ENCODE measurements around the gene DNAJC9.

DNAJC9 gene

DNA sequence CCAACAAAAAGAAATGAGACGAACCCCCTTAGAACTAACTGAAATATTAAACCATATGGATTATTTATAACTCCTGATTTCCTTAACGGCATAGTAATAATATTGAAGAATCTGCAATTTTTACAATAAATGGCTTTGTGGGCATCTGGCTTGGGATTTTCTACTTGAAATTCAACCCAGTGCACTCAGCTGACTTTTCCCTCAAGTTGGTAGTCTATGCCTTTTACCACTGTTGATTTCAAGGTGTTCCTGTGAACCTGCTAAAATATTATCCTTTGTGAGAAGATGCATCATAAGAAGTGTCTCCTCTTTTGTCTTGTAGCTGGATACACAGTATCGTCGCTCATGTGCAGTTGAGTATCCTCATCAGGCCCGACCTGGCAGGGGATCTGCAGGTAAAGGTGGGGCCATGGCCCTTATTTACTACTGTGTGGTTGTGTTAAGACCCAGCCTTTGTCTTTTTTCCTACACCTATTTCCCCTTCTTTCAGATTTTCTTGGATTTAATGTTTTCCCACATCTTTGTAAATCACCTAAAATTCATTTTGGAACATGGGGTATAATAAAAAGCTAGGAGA, 8.0 kb downstream of the DNAJC9 start:
- no peak for DNase-seq (ENCODE audit: low read depth in 2 of 2)

DNA sequence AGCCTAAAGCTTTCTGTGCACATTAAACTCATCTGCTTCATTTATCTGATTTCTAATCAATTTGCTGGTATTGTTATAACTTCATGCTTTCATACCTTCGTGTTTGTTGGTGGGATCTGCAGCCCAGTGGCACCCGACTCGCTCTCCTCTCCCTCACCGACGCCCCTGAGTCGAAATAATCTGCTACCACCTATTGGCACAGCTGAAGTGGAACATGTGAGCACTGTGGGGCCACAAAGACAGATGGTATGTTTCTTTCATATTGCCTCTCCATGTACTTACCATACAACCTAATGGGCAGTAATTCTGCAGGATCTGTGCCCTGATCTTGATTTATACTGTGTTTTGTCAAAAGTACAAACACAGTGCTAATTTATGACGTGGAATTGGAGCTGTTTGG, 12.4 kb downstream of the DNAJC9 start:
- no peak for DNase-seq (ENCODE audit: low read depth in 2 of 2)

DNA sequence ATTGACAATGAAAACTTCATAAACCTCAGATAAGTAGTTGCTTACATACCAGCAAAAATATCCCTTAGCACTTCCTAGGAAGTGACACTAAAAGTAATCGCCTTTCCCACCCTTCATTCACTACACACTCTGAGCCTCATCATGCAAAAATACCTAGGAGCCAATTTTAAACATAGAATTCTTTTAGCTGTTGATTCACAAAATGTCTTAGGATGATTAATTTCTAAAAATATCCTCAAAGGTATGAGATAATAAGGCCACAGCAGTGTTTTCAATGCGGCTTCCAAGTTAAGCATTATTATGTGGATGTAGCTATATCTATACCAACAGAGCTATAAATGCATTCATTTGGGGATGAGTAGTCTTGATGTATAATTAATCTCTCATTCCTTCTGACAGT, 13.2 kb downstream of the DNAJC9 start:
- no peak for DNase-seq (ENCODE audit: low read depth in 2 of 2)

DNA sequence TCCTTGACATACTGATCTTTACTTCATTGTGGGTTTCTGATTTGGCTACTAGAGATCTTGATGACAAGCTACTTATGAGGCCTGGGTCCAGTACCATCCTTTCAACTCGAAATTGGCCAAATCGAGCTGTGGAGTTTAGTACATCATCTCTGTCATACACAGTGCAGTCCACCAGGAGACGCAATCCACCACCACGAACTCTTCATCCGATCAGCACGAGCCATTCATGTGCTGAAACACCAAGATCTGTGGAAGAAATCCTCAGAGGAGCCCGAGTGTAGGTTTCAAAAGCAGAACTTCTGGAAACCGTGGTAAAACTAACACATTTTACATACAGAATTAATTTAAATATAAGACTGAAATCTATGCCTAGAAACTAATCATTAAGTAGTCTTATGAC, 14.2 kb downstream of the DNAJC9 start:
- DNase-seq (ENCODE audit: low read depth in 2 of 2): no peak

DNA sequence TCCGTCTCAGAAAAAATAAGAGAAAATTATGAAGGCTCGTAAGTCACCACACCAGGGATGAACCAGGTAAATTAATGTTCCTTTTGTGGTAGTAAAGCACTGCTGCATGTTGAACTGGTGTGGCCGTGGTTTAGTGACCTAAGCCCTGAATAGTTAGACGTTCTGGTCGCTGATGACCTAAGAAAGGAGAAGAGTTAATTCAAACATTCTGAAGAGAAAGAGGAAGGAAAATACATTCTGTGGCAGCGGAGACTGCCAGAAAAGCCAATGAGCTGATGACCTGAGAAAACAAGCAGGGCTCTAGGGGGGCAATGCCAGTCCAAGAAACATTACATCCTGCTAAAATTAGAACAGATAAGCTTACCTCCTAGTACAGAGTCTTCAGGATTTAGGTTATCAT, 17.5 kb downstream of the DNAJC9 start:
- DNase-seq (ENCODE audit: low read depth in 2 of 2): no peak

DNA sequence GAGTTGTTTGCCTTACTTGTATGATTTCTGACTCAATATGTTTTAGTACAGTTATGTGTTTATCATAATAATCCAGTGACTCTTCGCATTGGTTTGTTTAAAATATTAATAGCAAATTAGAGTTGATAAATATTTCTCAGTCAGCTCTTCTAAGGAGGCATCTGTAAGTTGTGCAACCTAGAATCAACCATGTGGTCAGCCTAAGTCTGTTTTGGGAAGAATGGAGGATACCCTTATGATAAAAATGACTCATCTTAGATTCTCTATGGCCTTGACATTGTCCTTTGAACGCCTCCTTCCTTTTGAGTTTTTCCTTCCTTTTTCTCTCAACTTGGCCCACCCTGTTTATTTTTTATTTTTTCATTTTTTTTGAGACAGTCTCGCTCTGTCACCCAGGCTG, 18.8 kb downstream of the DNAJC9 start:
- DNase-seq (ENCODE audit: low read depth in 2 of 2): no peak

DNA sequence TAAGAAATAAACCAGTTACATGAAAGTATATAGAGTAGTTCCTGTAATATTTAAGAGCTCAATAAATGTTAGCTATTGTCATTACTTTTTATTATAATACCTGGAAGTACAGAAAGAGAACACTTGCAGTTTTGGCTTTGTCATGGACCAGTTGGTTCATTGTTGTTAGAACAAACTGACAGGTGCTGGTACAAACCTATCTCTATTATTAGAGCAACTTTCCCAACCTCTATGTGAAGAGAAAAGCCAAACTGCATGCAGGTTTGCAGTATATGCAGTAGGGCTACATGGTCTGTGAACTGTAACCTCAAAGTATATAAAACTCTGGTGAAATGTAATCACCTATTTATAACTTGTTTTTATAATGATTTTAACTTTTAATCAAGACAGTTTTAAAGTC, 20.4 kb downstream of the DNAJC9 start:
- DNase-seq (ENCODE audit: low read depth in 2 of 2): no peak

DNA sequence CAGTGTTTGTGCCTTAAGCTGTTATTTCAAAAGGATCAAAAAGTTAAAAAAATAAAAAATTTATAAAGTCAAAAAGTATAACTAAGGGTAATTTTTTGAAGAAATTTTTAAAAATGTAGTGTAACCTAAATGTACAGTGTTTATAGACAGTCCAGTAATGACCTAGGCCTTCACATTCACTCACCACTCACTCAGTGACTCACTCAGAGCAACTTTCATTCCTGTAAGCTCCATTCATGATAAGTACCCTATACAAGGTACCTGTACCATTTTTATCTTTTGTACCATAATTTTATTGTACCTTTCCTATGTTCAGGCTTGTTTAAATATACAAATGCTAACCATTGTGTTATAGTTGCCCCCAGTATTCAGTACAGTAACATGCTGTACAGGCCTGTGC, 21.5 kb downstream of the DNAJC9 start:
- DNase-seq (ENCODE audit: low read depth in 2 of 2): no peak

DNA sequence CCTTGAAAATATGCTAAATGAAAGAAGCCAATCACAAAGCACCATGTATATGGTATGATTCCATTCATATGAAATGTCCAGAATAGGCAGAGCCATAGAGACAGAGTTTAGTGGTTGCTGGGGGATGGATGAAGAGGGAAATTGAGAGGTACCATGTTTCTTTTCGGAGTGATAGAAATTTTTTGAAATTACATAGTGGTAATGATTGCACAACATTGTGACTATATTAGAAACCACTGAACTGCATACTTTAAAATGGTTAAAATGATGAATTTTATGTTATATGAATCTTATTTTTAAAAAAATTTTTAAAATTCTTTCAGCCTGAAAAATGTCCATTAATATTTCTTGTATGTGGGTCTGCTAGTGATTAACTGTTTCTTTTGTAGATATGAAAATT, 26.1 kb downstream of the DNAJC9 start:
- no peak for DNase-seq (ENCODE audit: low read depth in 2 of 2)

DNA sequence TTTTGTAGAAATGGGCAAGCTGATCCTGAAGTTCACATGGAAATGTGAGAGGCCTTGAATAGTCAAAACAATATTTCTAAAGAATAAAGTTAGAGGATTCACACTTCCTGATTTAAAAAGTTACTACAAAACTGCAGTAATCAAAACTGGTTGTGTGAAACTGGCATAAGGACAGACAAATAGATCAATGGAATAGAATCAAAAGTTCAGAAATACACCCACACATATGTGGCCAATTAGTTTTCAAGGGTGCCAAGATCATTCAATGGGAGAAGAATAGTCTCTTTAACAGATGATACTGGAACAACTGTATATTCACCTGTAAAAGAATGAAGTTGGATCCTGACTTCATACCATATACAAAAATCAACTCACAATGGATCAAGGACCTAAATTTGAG, 27.7 kb downstream of the DNAJC9 start:
- no peak for DNase-seq (ENCODE audit: low read depth in 2 of 2)

DNA sequence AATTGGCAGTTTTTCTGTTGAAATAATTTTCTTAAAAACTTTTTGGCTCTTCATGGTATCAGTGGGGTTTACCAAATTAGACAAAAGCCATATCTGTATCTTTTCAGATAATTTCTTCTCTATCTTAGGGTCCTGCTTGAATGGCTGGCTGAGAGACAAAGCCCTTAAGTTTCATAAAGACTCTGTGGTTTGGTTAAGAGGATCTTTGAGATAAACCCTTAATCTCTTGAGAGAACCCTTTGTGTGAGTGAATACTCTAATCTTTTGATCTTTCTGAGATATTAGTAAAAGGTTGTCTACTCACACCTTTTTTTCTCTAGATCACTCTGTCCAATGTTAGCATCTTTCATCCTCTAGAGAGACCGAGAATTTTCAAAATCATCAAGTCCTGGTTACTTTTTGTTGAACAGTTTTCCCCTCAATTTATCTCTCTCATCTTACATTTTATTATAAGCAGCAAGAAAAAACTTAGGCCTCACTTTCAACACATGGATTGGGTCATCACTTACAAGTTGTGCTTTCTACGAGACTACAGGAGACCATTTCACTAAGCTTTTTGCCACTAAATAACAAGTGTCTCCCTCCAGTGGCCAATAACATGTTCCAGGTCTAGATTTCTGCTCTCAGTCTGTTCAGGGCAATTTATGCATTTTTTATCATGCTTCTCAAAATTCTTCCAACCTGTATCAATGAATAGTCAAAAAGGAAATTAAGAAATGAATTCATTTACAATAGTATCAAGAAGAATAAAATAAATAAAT, 28.4 kb downstream of the DNAJC9 start:
- DNase-seq (ENCODE audit: low read depth in 2 of 2): no peak

DNA sequence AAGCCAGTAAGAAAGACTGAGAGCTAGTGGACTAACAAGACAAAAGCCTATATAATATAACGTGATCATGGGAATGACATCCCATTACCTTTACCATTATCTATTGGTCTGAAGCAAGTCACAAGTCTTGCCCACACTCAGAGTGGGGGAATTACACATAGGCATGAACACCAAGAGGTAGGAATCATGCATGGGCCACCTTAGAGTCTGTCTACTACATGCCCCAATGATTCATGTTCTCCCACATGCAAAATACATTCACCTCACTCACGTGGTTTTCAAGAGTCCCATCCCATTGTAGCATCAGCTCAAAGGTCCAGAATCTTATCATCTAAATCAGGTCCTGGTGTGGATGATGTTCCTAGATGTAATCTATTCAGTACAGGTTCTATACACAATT, 29.4 kb downstream of the DNAJC9 start:
- DNase-seq (ENCODE audit: low read depth in 2 of 2): no peak

DNA sequence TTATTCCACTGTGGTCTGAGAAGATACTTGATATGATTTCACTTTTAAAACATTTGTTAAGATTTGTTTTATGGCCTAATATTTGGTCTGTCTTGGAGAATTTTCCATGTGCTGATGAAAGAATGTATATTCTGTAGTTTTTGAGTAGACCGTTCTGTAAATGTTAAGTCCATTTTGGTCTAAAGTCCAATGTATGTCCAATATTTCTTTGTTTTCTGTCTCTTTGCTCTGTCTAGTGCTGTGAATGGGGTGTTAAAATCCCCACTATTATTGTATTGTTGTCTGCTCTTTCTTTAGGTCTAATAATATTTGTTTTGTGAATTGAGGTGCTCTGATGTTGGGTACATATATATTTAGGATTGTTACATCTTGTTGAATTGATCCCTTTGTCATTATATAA, 31.3 kb downstream of the DNAJC9 start:
- DNase-seq (ENCODE audit: low read depth in 2 of 2): no peak

DNA sequence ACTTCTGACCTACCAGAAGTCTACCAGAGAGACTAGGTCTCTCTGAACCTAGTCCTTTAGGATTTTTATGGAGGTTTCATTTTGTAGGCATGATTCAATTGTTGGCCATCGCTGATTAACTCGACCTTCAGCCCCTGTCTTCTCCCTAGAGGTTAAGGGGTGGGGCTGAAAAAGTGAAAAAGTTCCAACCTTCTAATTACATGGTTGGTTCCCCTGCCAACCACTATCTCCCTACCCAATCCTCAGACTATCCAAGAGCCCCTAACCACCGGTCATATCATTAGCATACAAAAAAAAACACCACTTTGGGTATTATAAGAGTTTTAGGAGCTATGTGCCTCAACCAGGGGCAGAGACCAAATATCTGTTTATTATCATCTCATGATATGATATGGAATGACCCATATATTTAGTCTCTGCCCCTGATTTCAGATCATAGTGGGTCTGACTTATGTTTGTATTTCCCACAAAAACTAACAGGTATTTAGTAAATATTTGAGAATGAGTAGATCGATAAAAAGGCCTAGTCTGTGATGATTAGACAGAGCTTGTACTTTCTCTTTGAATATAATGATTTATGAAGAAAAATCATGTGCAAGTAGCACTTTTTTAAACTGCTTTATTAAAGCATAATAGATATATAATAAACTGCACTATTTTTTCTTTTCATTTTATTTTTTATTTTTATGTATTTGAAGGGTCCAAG, 35.8 kb downstream of the DNAJC9 start:
- no peak for DNase-seq (ENCODE audit: low read depth in 2 of 2)

DNA sequence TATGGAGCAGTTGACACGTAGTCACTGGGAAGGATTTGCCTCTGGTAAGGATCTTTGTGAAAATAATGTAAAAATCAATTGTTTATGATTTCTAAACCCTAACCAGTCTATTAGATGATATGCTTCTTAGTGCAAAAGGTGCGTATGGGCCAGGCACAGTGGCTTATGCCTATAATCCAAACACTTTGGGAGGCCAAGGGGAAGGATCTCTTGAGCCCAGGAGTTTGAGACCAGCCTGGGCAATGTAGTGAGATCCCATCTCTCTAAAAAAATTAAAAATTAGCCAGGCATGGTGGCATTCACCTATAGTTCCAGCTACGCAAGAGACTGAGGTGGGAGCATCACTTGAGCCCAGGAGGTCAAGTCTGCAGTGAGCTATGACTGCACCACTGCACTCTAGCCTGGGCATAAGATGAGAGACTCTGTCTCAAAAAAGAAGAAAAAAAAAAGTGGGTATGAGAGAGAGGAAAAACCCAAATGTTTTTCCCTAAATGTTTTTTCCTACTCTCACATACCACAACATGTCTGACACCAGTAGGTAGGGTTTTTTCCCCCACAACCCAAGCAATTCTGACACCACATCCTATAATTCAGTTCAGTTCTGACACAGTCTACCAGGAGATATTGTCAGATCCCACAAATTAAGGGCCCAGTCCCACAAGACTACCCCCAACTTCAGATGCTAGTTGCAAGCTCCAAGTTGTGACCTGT, 36.5 kb downstream of the DNAJC9 start:
- no peak for DNase-seq (ENCODE audit: low read depth in 2 of 2)

DNA sequence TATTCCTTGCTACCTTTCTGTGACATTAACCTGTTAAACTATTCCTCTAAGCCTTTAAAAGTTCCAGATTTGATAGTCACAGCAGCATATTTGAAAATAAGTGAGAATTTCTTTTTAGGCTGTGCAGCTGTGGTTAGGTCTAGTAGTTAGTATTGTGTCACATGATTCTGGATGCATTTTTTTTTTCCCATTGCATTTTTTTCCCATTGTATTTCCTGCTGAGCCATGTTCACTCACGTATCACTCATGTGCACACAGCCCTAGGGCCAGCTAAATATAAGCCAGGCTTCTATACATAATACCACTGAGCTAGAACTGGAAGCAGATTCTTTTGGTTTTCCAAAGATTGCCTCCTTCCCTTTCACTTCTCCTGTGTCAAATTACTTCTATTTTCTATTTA, 37.4 kb downstream of the DNAJC9 start:
- DNase-seq (ENCODE audit: low read depth in 2 of 2): no peak

DNA sequence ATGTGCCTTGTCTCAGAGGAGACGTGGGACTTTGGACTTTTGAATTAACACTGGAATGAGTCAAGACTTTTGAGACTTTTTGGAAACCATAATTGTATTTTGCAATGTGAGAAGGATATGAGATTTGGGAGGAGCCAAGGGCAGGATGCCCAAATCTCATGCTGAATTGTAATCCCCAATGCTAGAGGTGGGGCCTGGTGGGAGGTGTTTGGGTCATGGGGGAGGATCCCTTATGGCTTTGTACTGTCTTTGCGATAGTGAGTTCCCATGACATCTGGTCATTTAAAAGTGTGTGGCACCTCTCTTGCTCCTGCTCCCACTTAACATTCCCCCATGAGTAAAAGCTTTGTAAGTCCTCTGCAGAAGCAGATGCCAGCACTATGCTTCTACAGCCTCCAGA, 39.2 kb downstream of the DNAJC9 start:
- DNase-seq (ENCODE audit: low read depth in 2 of 2): no peak

DNA sequence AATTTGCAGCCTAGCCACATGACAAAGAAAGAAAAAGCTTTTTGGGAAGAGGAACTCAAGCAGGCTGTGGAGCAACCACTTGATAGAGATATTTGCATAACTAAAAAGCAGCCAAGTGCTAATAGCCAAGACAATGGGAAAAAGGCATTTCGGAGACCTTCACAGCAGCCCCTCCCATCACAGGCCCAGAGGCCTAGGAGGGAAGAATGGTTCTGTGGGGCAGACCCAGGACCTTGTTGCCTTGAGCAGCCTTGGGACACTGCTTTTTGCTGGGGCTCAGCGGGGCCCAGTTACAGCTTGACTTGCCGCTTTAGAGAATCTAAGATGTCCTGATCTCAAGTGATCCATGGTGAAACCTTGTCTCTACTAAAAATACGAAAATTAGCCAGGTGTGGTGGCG, 40.7 kb downstream of the DNAJC9 start:
- no peak for DNase-seq (ENCODE audit: low read depth in 2 of 2)

DNA sequence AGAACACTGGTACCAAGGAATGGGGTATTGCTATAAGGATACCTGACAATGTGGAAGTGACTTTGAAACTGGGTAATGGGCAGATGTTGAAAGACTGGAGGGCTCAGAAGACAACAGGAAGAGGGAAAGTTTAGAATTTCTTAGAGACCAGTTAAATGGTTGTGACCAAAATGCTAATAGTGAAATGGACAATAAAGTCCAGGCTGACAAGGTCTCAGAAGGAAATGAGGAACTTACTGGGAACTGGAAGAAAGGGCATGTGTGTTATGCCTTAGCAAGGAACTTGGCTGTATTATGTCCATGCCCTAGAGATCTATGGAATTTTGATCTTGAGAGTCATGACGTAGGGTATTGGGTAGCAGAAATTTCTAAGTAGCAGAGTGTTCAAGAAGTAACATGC, 41.2 kb downstream of the DNAJC9 start:
- DNase-seq (ENCODE audit: low read depth in 2 of 2): no peak

DNA sequence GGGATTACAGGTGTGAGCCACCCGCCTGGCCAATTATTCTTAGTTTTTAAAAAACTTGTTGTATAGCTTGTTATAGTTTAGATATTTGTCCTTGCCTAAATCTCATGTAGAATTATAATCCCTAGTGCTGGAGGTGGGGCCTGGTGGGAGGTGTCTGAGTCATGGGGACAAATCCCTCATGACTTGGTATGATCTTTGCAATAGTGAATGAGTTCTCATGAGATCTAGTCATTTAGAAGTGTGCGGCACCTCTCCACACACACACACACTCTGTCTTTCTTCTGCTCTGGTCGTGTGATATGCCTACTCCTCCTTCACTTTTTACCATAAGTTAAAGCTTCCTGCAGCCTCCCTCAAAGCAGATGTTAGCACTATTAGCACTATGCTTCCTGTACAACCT, 42.0 kb downstream of the DNAJC9 start:
- DNase-seq (ENCODE audit: low read depth in 2 of 2): no peak
